ENCODE measurements around the gene LLCFC1. TPM values are rescaled to one million over a fixed set of nuclear protein-coding genes. Genes with fewer than 3 reads are reported as not detected.
A peak's percentile ranks its signal among the peaks of the same experiment; 100 is the strongest.

Gene LLCFC1
- total RNA-seq, 1 experiment from 2014 or later: not detected

DNA sequence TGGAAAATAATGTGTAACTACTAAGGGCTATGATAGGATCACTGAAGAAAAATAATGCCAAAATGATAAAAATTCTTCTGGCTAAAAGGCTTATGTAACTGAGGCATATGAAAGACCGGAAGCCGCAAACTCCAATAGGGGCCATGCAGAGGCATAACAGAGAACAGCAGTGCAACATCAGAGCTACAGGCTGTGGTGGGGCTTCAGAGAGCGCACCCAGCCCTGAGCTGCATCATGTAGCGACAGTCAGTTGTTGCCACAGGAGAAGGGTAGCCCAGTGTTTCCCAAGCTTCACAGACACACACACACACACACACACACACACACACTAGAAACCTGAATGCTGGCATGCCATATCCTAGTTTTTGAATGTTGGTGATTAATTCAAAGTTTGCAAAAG is 9.3 kb downstream of the LLCFC1 start:
- no peak for DNase-seq
- CTCF ChIA-PET: no interaction called here
- Mint-ChIP-seq H3K4me3 (ENCODE audit: low read depth, unreplicated experiment) (no peak overlapping the region), H3K9me3 (ENCODE audit: low read depth, unreplicated experiment) (no peaks in the 10 kb centered on the region), H3K27ac (ENCODE audit: unreplicated experiment) (no peak overlapping the region), H3K4me1 (ENCODE audit: low read depth, unreplicated experiment) (no peaks in the 10 kb centered on the region), H3K27me3 (ENCODE audit: unreplicated experiment) (peaks cover 78% of the 10 kb centered on the region), H3K36me3 (ENCODE audit: insufficient read depth, unreplicated experiment) (peaks cover 4% of the 10 kb centered on the region)
- intact Hi-C loops (cut with micrococcal nuclease; ENCODE audit: unreplicated experiment): no loop called here
- TF ChIP-seq, protein P1, sequence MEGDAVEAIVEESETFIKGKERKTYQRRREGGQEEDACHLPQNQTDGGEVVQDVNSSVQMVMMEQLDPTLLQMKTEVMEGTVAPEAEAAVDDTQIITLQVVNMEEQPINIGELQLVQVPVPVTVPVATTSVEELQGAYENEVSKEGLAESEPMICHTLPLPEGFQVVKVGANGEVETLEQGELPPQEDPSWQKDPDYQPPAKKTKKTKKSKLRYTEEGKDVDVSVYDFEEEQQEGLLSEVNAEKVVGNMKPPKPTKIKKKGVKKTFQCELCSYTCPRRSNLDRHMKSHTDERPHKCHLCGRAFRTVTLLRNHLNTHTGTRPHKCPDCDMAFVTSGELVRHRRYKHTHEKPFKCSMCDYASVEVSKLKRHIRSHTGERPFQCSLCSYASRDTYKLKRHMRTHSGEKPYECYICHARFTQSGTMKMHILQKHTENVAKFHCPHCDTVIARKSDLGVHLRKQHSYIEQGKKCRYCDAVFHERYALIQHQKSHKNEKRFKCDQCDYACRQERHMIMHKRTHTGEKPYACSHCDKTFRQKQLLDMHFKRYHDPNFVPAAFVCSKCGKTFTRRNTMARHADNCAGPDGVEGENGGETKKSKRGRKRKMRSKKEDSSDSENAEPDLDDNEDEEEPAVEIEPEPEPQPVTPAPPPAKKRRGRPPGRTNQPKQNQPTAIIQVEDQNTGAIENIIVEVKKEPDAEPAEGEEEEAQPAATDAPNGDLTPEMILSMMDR (IDR thresholded peaks at IDR 0.05; ENCODE audit: unreplicated experiment): no peak
- BruUV-seq (replicated peaks): no TSS peak

- no peak overlapping the region for H3K4me3 Mint-ChIP-seq (ENCODE audit: low read depth, unreplicated experiment)
- BruUV-seq (replicated peaks): no TSS peak
- no peak for DNase-seq
- peaks cover 7% of the 10 kb centered on the region for H3K9me3 Mint-ChIP-seq (ENCODE audit: low read depth, unreplicated experiment)
- peaks cover 70% of the 10 kb centered on the region for H3K27me3 Mint-ChIP-seq (ENCODE audit: unreplicated experiment)
- TF ChIP-seq, protein P1 (IDR thresholded peaks at IDR 0.05; ENCODE audit: unreplicated experiment): no peak
- H3K27ac Mint-ChIP-seq (ENCODE audit: unreplicated experiment): no peak overlapping the region
- intact Hi-C loops (cut with micrococcal nuclease; ENCODE audit: unreplicated experiment): no loop called here
- peaks cover under 1% of the 10 kb centered on the region for H3K36me3 Mint-ChIP-seq (ENCODE audit: insufficient read depth, unreplicated experiment)
- CTCF ChIA-PET: no interaction called here
- no peaks in the 10 kb centered on the region for H3K4me1 Mint-ChIP-seq (ENCODE audit: low read depth, unreplicated experiment)
These were observed 11.0 kb downstream of the LLCFC1 start for GRCh38 chr7:142950235-142950634.

DNA sequence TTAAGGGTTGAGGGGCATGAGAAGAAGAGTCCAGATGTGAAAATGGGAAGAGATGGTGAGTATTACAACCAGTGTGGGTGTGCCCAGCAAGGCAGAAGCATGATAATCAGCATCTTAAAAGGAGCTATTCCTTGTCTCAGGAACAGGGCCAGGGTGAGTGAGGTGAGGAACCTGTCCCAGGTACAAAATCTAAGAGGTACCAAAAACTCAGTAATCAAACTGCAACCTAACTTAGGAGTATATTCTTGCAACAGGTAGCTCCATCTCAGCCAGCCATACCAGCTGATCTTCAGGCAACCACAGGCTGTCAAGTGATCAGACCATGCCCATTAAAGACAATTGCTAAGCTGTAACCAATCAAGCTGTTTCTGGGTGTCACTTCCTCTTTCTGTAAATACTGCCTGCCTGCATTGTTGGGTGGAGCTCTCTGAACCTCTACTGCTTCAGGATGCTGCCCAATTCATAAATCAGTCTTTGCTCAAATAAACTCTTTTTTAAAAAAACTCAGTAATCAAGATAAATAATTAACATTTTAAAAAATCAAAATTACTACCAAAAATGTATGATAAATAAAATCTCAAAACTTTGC is 15.5 kb downstream of the LLCFC1 start:
- Mint-ChIP-seq H3K9me3 (ENCODE audit: low read depth, unreplicated experiment) (peaks cover 15% of the 10 kb centered on the region), H3K27me3 (ENCODE audit: unreplicated experiment) (peaks cover 46% of the 10 kb centered on the region), H3K36me3 (ENCODE audit: insufficient read depth, unreplicated experiment) (no peaks in the 10 kb centered on the region), H3K27ac (ENCODE audit: unreplicated experiment) (no peak overlapping the region), H3K4me1 (ENCODE audit: low read depth, unreplicated experiment) (peaks cover 20% of the 10 kb centered on the region), H3K4me3 (ENCODE audit: low read depth, unreplicated experiment) (no peak overlapping the region)
- intact Hi-C loops (cut with micrococcal nuclease; ENCODE audit: unreplicated experiment): no loop called here
- TF ChIP-seq, protein P1 (IDR thresholded peaks at IDR 0.05; ENCODE audit: unreplicated experiment): no peak
- no TSS peak for BruUV-seq (replicated peaks)
- no peak for DNase-seq
- CTCF ChIA-PET: no interaction called here

DNA sequence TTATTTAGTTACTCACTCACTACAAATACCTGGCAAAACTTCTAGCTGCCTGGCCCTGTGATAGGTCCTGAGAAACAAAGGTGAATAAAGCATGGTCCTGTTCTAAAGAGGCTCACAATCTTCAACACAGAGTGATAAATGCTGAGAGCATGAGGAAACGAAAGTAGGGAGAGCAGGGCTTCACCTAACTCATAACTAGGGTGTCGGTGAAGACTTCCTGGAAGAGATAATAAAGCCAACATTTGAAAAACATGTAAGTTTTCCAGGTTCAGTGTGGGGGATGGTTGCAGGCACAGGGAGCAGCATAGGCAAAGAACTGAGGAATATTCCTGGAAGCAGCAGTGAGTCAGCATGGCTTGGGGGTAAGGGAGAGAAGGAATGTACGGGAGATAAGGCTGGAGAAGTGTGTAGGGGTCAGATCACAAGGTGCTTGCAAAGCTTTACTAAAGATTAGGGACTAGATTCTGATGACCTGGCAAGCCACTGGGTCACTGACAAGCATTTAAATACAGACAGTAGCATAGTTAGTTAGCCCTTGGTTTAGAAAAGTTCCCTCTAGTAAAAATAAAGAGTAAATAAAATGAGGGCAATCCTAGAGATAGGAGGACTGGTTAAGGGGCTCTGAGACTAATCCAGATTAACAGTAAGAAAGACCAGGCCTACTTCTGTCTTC is 17.8 kb downstream of the LLCFC1 start:
- peak overlapping the region; percentile 37 for H3K27ac Mint-ChIP-seq (ENCODE audit: unreplicated experiment)
- intact Hi-C loops (cut with micrococcal nuclease; ENCODE audit: unreplicated experiment): no loop called here
- peak overlapping the region; percentile 9 for H3K4me3 Mint-ChIP-seq (ENCODE audit: low read depth, unreplicated experiment)
- H3K4me1 Mint-ChIP-seq (ENCODE audit: low read depth, unreplicated experiment): peaks cover 20% of the 10 kb centered on the region
- BruUV-seq (replicated peaks): no TSS peak
- CTCF ChIA-PET: interaction anchor here (1.0 to 1.4 kb wide), 5 partner anchors 10 to 91 kb away, joined by 3 to 4 read pairs (median 3); no protein-coding TSS in a partner anchor
- TF ChIP-seq, protein P1 (IDR thresholded peaks at IDR 0.05; ENCODE audit: unreplicated experiment): no peak
- peaks cover 53% of the 10 kb centered on the region for H3K27me3 Mint-ChIP-seq (ENCODE audit: unreplicated experiment)
- peaks cover 15% of the 10 kb centered on the region for H3K9me3 Mint-ChIP-seq (ENCODE audit: low read depth, unreplicated experiment)
- peak; percentile 19 for DNase-seq
- no peaks in the 10 kb centered on the region for H3K36me3 Mint-ChIP-seq (ENCODE audit: insufficient read depth, unreplicated experiment)
